ENCODE results near the gene DST. TPM values are rescaled to one million over a fixed set of nuclear protein-coding genes. Genes with fewer than 3 reads are reported as not detected.

Gene DST
- total RNA-seq, 1 donor from 2014 or later: 450 TPM

- Histone ChIP-seq H3K4me1 (no peaks in the 10 kb centered on the region), H3K27ac (no peak overlapping the region), H3K36me3 (peaks cover 48% of the 10 kb centered on the region), H3K27me3 (no peaks in the 10 kb centered on the region), H3K4me3 (no peak overlapping the region), H3K9me3 (no peaks in the 10 kb centered on the region)
- ATAC-seq (no peak), DNase-seq (no peak)
- intact Hi-C loops (cut with DNase I): no loop called here
- no peak for TF ChIP-seq CTCF (IDR thresholded peaks at IDR 0.05)
These were observed 22.3 kb downstream of the DST start for GRCh38 chr6:56620229-56620868.

- Histone ChIP-seq H3K4me1 (no peaks in the 10 kb centered on the region), H3K27ac (no peak overlapping the region), H3K9me3 (no peaks in the 10 kb centered on the region), H3K27me3 (no peaks in the 10 kb centered on the region), H3K4me3 (no peak overlapping the region), H3K36me3 (peaks cover 35% of the 10 kb centered on the region)
- TF ChIP-seq CTCF (IDR thresholded peaks at IDR 0.05): no peak
- ATAC-seq (no peak), DNase-seq (no peak)
- intact Hi-C loops (cut with DNase I): no loop called here
These were observed 24.6 kb downstream of the DST start for GRCh38 chr6:56618050-56618449.

GRCh38 chr6:56616967-56617366 is 25.7 kb downstream of the DST start:
- Histone ChIP-seq H3K27me3 (no peaks in the 10 kb centered on the region), H3K36me3 (peaks cover 35% of the 10 kb centered on the region), H3K9me3 (no peaks in the 10 kb centered on the region), H3K27ac (no peak overlapping the region), H3K4me1 (no peaks in the 10 kb centered on the region), H3K4me3 (no peak overlapping the region)
- TF ChIP-seq CTCF (IDR thresholded peaks at IDR 0.05): no peak
- DNase-seq: no peak
- no peak for ATAC-seq
- intact Hi-C loops (cut with DNase I): no loop called here

DNA sequence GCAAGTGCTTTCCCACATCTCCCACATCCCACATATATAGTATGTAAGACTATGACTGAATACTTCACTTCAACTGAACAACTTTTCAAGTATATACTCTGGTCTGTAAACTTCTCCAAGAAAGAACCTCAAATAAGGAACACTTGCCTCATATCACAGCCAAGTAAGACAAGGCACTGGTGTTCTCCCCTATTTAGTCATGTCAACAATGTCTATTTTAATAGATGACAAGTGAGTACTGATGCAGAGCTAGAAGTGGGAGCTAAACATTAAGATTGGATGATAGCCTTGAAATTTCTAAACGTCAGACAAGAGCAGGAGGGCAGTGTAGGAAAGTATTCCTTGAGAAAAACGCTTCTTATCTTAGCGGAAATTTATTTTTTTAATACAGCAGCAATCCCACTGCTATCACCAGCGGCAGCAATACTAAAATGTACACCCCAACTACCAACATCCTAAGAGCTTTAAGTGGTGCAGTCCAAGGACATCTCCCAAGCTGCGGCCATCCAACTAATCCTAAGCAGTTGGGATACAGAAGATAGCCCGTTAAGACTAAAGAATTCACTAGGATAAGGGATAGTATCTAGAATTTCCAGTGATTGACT is 29.3 kb downstream of the DST start:
- Histone ChIP-seq H3K4me1 (no peaks in the 10 kb centered on the region), H3K27me3 (no peaks in the 10 kb centered on the region), H3K9me3 (no peaks in the 10 kb centered on the region), H3K36me3 (peaks cover 23% of the 10 kb centered on the region), H3K4me3 (no peak overlapping the region), H3K27ac (no peak overlapping the region)
- no peak for TF ChIP-seq CTCF (IDR thresholded peaks at IDR 0.05)
- intact Hi-C loops (cut with DNase I): no loop called here
- ATAC-seq (no peak), DNase-seq (no peak)

- no peak for DNase-seq
- no peak overlapping the region for H3K27ac ChIP-seq
- ATAC-seq: no peak
- no peak overlapping the region for H3K4me3 ChIP-seq
- H3K36me3 ChIP-seq: peaks cover 7% of the 10 kb centered on the region
- no peaks in the 10 kb centered on the region for H3K27me3 ChIP-seq
- TF ChIP-seq CTCF (IDR thresholded peaks at IDR 0.05): no peak
- no peaks in the 10 kb centered on the region for H3K4me1 ChIP-seq
- H3K9me3 ChIP-seq: no peaks in the 10 kb centered on the region
- intact Hi-C loops (cut with DNase I): no loop called here
These were observed 34.4 kb downstream of the DST start for GRCh38 chr6:56608332-56608731.
